GM23338 (cell line): ENCODE measurements around the gene GSX2. TPM values are rescaled to one million over a fixed set of nuclear protein-coding genes. Genes with fewer than 3 reads are reported as not detected.
A peak's percentile ranks its signal among the peaks of the same experiment; 100 is the strongest.

Source experiments
- ATAC-seq: fragments of 200-7000 bp; cut with Tn5 transposase; 3 replicates; pipeline ENCODE4 v1.9.1; 2020
- DNase-seq: peaks from one replicate; pipeline ENCODE4 v3.0.0-alpha.2; 2015; ENCODE audit warnings: low spot score
- H2AFZ ChIP-seq: fragments of 200-600 bp; sonication (generic); 2 replicates; pipeline ENCODE4 v1.8.0; 2016; ENCODE audit warnings: antibody characterized with exemption, mild to moderate bottlenecking, moderate library complexity
- H3F3A ChIP-seq: fragments of 200-600 bp; sonication (generic); replicated peaks from 2 replicates; pipeline ENCODE4 v1.8.0; 2017; ENCODE audit warnings: antibody characterized with exemption, mixed run types, low read depth
- H3K27ac ChIP-seq: fragments of 200-600 bp; sonication (generic); 2 replicates; pipeline ENCODE4 v1.6.1; 2016; ENCODE audit warnings: low read depth
- H3K27me3 ChIP-seq: fragments of 200-600 bp; sonication (generic); 2 replicates; pipeline ENCODE4 v1.8.0; 2016; ENCODE audit warnings: mild to moderate bottlenecking, mixed run types, moderate library complexity; ENCODE audit not compliant: insufficient read depth
- H3K36me3 ChIP-seq: fragments of 200-600 bp; sonication (generic); 2 replicates; pipeline ENCODE4 v1.8.0; 2016; ENCODE audit warnings: mild to moderate bottlenecking; ENCODE audit not compliant: insufficient read depth
- H3K4me1 ChIP-seq: fragments of 200-600 bp; sonication (generic); 2 replicates; pipeline ENCODE4 v1.8.0; 2016; ENCODE audit warnings: mild to moderate bottlenecking, moderate library complexity; ENCODE audit not compliant: insufficient read depth
- H3K4me2 ChIP-seq: fragments of 200-600 bp; sonication (generic); 2 replicates; pipeline ENCODE4 v1.7.1; 2017; ENCODE audit warnings: mixed run types
- H3K4me3 ChIP-seq: fragments of 200-600 bp; sonication (generic); 2 replicates; pipeline ENCODE4 v1.6.1; 2016; ENCODE audit warnings: mixed run types
- H3K79me2 ChIP-seq: fragments of 200-600 bp; sonication (generic); replicated peaks from 2 replicates; pipeline ENCODE4 v1.8.0; 2017; ENCODE audit warnings: mild to moderate bottlenecking; ENCODE audit not compliant: insufficient read depth
- H3K9me2 ChIP-seq: fragments of 200-600 bp; sonication (generic); 2 replicates; pipeline ENCODE4 v1.8.0; 2017; ENCODE audit not compliant: insufficient read depth
- H4K20me1 ChIP-seq: fragments of 200-600 bp; sonication (generic); replicated peaks from 2 replicates; pipeline ENCODE4 v1.8.0; 2017; ENCODE audit warnings: mild to moderate bottlenecking; ENCODE audit not compliant: insufficient read depth
- H3K27ac Mint-ChIP-seq: 2 replicates; pipeline ENCODE4 v1.8.0; 2020; ENCODE audit warnings: inconsistent platforms, mild to moderate bottlenecking, moderate library complexity, mixed read lengths
- H3K27me3 Mint-ChIP-seq: 3 replicates; pipeline ENCODE4 v1.8.0; 2022; ENCODE audit warnings: low read depth, mild to moderate bottlenecking, moderate library complexity, mixed read lengths, inconsistent platforms; ENCODE audit not compliant: insufficient read depth, poor library complexity
- H3K36me3 Mint-ChIP-seq: 3 replicates; pipeline ENCODE4 v1.8.0; 2021; ENCODE audit warnings: low read depth, mild to moderate bottlenecking, inconsistent platforms, moderate library complexity, mixed read lengths
- H3K4me1 Mint-ChIP-seq: 3 replicates; pipeline ENCODE4 v1.8.0; 2020; ENCODE audit warnings: mild to moderate bottlenecking, inconsistent platforms, mixed read lengths
- H3K4me3 Mint-ChIP-seq: 3 replicates; pipeline ENCODE4 v1.8.0; 2021; ENCODE audit warnings: moderate library complexity, mild to moderate bottlenecking, inconsistent platforms, mixed read lengths
- H3K9me3 Mint-ChIP-seq: 3 replicates; pipeline ENCODE4 v1.8.0; 2020; ENCODE audit warnings: moderate library complexity, mild to moderate bottlenecking, inconsistent platforms, mixed read lengths
- ETS1 ChIP-seq: IDR thresholded peaks from 2 replicates; pipeline ENCODE4 v1.6.1; 2016; ENCODE audit warnings: antibody characterized with exemption
- EZH2 ChIP-seq: fragments of 200-600 bp; sonication (generic); IDR thresholded peaks from one replicate; pipeline ENCODE4 v1.8.0; 2017; ENCODE audit warnings: antibody characterized with exemption, mild to moderate bottlenecking, low read depth; ENCODE audit not compliant: unreplicated experiment
- EZH2phosphoT487 ChIP-seq: fragments of 200-600 bp; sonication (generic); IDR thresholded peaks from one replicate; pipeline ENCODE4 v1.8.1; 2018; ENCODE audit warnings: antibody characterized with exemption; ENCODE audit not compliant: unreplicated experiment
- JUNB ChIP-seq: IDR thresholded peaks from one replicate; pipeline ENCODE4 v1.6.1; 2016; ENCODE audit warnings: antibody characterized with exemption; ENCODE audit not compliant: unreplicated experiment
- NANOG ChIP-seq: IDR thresholded peaks from 2 replicates; pipeline ENCODE4 v1.6.1; 2016; ENCODE audit warnings: antibody characterized with exemption, borderline replicate concordance
- STAT1 ChIP-seq: IDR thresholded peaks from one replicate; pipeline ENCODE4 v1.6.1; 2016; ENCODE audit warnings: antibody characterized with exemption; ENCODE audit not compliant: unreplicated experiment
- ZNF462 ChIP-seq: fragments of 250-450 bp; sonication (Bioruptor Pico); IDR thresholded peaks from 2 replicates; pipeline ENCODE4 v1.5.0; 2020; ENCODE audit warnings: mild to moderate bottlenecking, moderate library complexity
- polyA plus RNA-seq: library from polyadenylated mRNA; unstranded; fragments of >200 nt; fragmentation: Nextera tagmentation; extraction: Ambion mirVana; gene quantifications from 2 replicates; pipeline ENCODE4 v1.2.1, GENCODE V29; 2016
- total RNA-seq: library from RNA; depleted of rRNA; stranded (reverse); fragments of >200 nt; shearing (Covaris generic); gene quantifications from 2 replicates; pipeline ENCODE4 v1.2.3, GENCODE V29; 2014

The GSX2 gene
- total and polyA plus RNA-seq, 2 experiments from 2014 or later, result 0.34 TPM; not detected in 1

GRCh38 chr4:54101190-54102041 lies 1.5 kb downstream of the GSX2 start:
- ATAC-seq (no peak; the same call in 2 of the 3 replicates), DNase-seq (peak; percentile 55)
- Histone ChIP-seq H3K9me2 (no peaks in the 10 kb centered on the region), H3K36me3 (no peaks in the 10 kb centered on the region), H3F3A (peaks cover 32% of the 10 kb centered on the region), H3K79me2 (no peaks in the 10 kb centered on the region), H4K20me1 (peaks cover 9% of the 10 kb centered on the region; the same call in 1 of the 2 replicates), H3K4me1 (peaks cover 85% of the 10 kb centered on the region), H3K27me3 (peaks cover 100% of the 10 kb centered on the region), H2AFZ (peak overlapping the region; percentile 83; the same call in 1 of the 2 replicates), H3K27ac (no peak overlapping the region), H3K4me3 (peak overlapping the region; percentile 62), H3K4me2 (peak overlapping the region; percentile 87)
- TF ChIP-seq EZH2phosphoT487, result peak; percentile 85
- peak; percentile 89 for TF ChIP-seq EZH2
- no peak for TF ChIP-seq STAT1
- no peak for TF ChIP-seq ZNF462 (CRISPR knock-in tag)
- TF ChIP-seq JUNB, result no peak
- TF ChIP-seq ETS1, result no peak
- no peak for TF ChIP-seq NANOG
- Mint-ChIP-seq H3K36me3 (no peaks in the 10 kb centered on the region), H3K4me3 (peak overlapping the region; percentile 58), H3K27ac (no peak overlapping the region), H3K27me3 (peaks cover 100% of the 10 kb centered on the region), H3K4me1 (peaks cover 75% of the 10 kb centered on the region), H3K9me3 (no peaks in the 10 kb centered on the region)
